ENCODE results near the gene NDEL1.

- no peak for TF ChIP-seq CTCF (IDR thresholded peaks at IDR 0.05; ENCODE audit: borderline replicate concordance, extremely low read depth, low read length, poor library complexity, severe bottlenecking)
- TF ChIP-seq EZH2 (IDR thresholded peaks at IDR 0.05; ENCODE audit: borderline replicate concordance, low read depth, low read length, severe bottlenecking) = no peak
Observed at GRCh38 chr17:8459831-8460230, 24.1 kb downstream of the NDEL1 start.

All from DND-41 (cell line).